Endometrial microvascular endothelial cells (primary cell): ENCODE results near the gene SDC3. TPM values are rescaled to one million over a fixed set of nuclear protein-coding genes. Genes with fewer than 3 reads are reported as not detected.

ENCODE experiments used
- in situ Hi-C: cut with HindIII; loops from 2 replicates; pipeline ENCODE4 v1.10.0; 2017; ENCODE audit warnings: low sequenced_read_pairs, low pct_unique_long_range_greater_than_20kb; ENCODE audit errors: inconsistent ontology term
- total RNA-seq: library from RNA; depleted of rRNA; stranded (reverse); fragments of >200 nt; gene quantifications from one replicate; pipeline ENCODE4 v1.2.3, GENCODE V29; 2015; ENCODE audit errors: inconsistent ontology term

SDC3 gene
- total RNA-seq, 1 donor from 2014 or later, result 8.5 TPM

DNA sequence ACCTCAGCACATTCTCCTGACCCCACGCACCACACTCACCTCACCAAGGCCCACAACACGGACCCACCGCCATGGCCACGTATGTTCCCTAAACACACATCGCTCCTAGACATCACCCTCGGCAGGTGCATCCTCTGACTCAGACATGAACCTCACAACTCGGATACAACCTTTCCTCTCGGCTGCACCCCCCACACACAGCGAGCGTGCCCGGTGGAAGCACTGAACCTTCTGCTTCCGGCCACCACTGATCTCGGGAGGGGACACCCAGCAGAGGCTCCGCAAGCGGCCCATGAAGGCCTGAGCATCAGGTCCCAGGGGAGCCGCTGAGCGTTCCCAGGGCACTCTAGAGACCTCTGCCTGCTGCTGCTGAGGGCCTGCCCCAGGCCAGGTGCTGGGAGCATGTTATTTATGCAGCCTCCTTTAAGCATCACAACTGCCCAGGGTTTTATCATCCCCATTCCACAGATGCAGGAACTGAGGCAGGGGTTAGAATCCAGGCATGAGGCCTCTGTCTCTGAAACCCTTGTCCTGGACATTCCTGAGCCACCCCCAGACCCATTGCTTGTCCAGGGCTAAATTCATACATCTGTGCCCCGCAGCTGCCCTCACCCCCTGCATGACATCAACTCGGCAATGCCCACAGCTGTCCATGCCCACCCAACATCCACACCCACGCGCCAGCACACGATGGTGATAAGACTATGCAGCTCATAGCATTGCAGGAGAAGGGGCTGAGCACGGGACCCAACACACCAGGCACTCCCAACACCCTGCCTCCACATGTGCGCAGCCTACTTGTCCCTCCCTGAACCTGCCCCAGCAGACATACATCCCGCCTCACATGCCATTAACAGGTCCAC lies 27.0 kb downstream of the SDC3 start:
- in situ Hi-C loops, result no loop called here

DNA sequence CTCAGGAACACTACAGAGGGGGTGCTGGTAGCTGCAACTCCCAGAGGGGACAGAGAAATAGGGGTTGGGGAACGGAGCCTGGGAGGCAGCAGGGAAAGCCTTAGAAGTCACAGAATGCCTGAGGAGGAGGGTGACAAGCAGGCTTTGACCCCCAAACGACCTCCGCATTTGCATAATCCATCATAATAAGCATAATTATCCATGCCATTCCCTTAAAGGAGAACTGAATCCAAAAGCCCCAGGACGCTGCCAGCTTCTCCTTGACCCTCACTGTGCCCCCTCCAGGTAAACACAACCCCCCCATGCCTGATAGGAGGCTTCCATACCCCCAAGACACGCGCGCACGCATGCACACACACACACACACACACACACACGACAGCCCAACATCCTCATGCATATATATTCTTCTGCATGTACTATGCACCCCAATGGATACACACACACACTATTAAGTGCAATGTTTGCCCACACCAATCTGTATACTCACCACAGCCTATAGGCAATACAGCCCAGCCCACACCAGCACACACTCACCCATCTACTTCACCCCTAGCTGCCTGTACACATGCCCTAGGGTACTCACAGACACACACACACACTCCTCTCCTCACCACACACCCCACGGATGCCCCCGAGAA lies 27.8 kb downstream of the SDC3 start:
- in situ Hi-C loops, result no loop called here

DNA sequence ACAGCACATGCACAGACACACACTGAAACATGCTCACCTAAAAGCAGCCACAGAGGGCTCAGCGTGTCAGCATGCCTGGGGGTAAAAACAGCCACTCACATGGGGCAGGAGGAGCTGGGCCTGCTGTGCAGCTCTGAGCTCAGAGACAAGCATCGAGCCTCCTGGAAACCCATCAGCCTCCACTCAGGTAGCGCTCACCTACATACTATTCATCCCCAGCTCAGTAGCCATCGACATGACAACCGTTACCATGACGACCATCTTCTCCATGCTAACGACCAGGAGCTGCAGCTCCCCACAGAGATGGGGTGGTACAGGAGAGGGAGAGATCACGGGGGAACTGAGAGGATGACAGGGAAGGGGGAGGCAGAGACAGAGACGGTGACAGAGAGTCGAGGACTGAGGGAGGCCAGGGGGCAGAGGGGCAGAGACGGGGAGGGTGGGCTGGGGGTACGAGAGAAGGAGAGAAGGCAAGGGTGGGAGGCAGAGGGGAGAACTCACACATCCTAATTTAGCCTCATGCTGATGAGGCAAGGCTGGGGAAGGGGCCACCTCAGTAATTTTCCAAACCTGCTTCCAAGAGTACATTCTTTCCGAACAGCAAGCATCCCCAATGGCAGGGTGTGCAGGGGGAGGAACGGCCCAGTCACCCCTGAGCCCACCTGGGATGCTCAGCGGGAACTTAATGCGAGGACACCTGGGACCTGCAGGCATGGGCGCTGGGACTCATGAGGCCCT lies 28.4 kb downstream of the SDC3 start:
- in situ Hi-C loops, result no loop called here

DNA sequence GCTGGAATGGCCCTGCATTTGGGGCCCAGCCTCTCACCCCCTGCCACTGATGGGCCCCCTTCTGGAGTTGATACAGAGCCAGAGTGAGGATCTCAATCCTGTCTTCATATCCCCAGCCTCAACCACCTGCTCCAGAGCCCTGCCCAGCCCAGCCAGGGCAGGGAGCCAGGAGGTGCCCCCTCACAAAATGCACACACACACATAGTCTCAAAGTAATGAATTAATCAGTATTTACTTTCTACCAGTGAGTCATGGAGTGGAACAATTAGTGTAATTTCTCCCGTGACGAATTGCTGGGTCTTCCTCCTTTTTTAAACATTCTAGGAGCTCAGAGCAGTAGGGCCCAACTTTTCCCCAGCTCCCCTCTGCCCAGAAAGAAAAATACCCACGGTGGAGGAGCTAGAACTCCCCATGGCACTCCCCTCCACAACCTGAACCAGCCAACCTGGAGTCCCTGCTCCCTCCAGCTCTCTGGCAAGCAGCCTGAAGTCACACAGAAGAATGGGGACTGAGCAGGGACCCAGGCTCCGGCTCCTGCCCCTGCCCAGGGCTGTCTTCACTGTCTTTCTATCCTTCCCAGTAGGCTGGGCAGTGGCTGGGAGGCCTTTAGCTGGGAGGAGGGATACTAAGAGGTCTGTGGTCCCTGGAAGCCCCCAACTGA lies 29.3 kb downstream of the SDC3 start:
- in situ Hi-C loops, result no loop called here

DNA sequence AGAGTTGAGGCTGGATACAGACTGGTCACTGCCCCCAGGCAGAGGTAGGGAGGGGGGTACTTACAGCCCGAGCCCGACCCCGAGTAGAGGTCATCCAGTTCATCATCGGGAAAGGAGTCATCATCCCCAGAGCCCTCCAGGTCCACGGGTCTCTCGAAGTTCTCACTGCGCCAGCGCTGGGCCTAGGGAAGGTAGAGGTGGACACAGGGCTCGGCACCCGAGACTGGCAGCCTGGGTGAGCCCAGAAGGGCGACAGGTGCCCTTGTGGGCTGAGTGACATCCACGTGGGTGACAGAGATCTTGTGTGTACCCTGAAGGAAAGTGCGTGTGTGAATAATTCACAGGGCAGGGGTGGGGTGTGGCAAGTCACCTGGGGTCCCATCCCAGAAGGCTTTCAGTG lies 30.0 kb downstream of the SDC3 start:
- in situ Hi-C loops, result no loop called here

DNA sequence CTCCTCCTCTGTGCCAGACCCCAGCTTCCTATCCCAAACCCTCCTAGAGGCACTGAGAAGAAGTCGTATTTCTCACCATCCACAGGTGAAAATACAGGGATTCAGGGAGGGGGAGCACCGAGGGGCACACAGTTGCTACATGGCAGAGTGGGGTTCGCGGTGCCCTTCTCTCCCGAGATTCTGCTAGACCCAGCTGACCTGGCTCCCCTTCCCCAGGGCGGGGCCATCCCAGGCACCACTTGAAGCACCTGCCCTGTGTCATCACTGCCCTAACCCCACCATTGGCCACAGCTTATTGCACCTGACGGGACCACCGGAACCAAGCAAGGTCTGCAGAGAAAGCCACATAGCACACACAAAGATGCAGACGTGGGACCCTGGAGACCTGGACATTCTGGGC lies 30.5 kb downstream of the SDC3 start:
- in situ Hi-C loops, result no loop called here

DNA sequence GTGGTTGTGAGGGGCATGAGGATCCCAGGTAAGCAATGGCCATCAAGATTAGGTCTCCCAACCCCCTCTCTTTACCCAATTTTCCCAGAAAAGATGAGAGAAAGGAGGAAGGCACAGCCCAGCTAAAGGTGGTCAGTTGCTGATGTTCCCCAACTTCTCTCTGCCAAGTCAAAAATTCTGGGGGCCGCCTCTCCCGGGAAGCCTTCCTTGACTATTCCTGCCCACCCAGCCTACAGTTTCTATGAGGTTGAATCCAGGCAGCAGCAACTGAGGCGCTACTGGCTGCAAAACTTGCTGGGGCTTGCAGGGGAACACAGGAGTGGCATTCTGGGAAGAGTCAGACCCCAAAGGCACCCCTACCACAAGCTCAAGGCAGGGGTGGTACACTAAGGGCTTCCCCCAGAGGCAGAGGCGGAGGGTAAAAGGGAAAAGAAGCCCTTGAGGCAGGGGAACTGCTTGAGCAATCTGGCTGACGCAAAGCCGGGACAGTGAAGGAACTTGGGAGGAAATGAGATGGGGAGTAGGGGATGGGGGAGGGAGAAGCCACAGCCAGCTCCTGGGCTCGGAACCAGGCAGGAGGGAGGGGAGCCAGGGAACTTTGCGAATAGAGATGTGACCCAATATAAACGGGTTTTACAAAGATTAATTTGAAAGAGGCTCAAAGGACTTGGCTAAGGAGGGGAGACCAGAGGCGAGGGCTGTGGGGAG lies 31.2 kb downstream of the SDC3 start:
- in situ Hi-C loops, result no loop called here

DNA sequence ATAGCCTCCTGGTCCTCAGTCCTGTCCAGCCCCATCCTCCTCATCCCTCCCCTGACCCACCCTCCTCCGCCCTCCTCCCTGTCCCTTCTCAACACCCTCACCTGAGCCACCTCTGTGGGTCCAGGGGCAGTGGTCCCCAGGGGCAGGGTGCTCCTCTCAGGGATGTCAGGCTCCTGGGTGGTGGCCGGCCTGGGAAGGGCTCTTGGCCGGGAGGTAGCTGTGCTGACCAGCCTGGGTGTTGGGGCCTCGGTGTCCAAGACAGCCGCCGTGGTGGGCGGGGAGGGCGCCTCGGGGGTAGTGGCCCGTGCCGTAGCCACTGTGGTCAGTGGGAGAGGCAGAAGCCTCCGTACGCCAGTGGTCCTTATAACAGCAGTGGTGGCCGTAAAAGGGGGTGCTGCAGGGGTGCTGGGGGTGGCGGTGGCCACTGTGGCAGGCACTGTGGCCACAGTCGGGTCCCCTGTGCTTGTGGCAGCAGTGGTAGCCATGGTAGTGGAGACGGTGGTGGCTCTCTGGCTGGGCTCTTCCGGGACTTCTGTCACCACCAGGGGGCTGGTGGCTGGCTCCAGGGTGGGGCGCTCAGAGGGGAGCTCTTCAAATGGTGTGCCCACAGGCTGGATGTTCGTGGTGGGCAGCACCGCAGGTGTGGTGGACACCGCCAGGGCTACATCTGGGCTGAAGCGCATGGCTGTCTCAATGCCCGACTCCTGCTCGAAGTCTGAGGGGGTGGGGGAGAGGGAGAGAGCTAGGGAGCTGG lies 31.9 kb downstream of the SDC3 start:
- in situ Hi-C loops, result no loop called here

DNA sequence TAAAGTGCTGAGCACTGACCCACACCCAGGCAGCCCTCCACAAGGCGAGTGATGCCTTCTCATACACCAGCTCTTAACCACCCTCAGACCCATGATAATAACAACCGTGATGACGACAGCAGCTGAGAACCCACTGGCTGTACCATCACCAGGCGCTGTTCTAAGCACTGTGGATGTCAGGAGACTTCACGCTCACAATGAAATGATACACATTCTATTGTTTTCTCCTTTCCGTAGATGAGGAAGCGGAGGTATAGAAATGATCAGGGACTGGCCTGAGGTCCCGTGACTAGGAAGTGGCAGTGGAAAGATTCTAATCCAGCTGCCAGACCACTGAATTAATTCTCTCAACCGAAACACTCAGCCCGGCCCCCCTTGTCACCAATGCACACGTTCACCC lies 32.6 kb downstream of the SDC3 start:
- in situ Hi-C loops, result no loop called here

DNA sequence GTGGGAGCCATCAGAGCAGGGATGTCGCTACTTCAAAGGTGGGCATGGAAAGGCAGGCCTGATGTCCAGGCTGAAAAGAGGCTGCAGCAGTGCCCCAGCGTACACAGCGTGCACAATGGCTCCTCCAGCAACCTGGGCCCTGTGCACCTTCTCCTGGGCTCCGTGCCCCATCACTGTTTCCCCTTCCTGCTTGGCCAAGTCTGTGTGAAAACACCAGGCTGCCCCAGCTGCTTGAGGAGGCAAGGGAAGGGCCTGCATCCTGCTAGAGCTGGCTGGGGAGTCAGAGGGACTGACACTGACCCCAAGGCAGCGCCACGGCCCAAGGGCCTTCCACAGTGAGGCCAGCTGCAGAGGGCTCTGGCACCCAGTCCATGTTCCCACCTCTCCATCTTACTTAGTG lies 33.4 kb downstream of the SDC3 start:
- in situ Hi-C loops, result no loop called here

DNA sequence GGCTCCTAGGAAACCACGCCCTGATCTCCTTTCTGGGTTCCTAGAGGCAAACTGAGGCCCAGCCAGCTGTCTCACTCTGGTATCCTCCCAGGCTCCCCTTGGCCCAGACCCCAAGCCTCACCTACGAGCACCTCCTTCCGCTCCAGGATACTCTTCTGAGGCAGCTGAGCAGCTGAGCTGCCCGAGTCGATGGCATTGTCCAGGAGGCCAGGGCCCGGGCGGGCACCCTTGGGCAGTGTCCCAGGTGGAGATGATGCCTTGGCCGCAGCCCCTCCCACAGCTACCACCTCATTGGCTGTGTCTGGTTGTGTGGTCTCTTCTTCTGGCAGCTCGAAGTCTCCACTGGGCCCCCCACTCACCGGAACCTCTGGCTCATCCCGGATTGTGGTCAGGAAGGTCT lies 34.4 kb downstream of the SDC3 start:
- in situ Hi-C loops, result no loop called here

DNA sequence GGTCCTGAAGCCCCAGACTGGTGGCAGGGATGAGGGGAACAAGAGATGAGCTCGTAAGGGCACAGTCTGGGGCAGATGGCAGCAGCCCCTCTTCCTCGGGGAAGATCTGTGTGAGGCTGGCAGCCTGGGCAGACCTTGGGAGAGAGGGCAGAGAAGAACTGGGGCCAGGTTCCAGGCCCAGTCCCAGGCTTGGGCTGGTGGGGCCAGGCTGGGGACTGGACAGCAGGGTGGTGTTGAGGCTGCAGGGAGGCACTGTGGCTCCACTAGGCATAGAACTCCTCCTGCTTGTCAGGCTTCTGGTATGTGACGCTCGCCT lies 35.7 kb downstream of the SDC3 start:
- in situ Hi-C loops, result no loop called here

DNA sequence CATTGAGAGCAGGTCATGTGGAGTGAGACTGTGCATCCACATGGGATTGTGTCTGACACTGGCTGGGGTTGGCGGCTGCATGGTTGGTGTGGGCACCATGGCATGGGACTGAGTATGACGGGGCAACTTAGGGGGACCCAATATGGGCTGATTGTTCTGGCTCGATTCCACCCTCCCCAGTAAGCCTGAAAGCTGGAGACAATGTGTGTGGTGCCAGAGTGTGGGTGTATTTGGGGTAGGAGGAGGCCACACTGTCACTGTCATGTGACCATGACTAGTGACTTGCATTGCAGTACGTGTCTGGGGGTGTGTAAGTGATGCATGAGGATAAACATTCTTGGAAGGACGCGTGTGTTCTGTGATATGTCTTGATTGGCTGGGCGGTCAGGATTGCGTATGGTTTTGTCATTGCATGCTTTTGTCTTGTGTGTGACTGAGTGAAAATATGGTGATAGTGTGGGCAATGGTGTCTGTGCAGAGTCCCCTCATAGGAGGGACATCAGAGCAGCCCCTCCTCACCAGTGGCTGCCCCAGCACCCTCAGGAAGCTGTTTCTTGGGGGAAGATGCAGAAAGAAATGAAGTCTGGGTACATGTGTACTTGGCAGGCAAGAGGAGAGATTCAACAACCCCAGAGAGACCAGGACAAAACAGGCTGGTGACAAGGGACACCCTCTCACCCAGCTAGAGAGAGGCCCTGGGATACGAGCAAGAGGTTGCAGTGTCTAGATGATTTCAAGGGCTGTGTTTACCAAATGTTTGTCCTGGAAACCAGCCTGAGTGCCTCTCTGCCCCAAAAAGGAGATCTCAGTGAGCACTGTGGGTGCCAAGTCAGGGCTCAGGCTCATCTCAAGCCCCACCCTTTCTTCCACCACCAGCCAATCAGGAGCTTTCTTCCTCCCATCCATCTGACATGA lies 36.3 kb downstream of the SDC3 start:
- in situ Hi-C loops, result no loop called here

DNA sequence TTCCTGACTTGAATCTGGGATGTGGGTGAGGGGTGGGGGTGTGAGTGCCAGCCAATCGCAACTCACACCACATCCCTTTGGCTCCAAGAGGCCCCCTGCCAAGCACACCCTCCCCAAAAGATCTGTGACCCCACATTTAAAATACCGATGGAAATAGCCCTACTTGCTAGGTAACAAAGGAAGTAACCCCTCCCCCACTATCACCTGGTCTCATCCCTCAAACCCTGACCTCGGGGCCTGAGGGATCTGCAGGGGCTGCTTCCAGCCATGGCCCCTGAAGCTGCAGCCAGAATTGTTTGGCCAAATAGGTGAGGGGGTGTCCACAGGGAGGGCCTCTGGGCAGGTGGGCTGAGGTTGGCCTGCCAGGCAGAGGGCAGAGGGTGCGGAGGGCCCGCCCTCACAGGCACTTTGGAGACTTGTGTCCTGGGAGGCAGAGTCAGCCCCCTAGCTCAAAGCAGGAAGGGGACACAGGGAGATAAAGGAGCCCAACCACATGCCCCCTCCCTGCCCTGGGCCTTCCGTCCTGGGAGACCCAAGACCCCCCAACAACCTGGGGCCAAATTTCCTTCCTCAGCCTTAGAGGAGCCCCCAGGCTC lies 37.2 kb downstream of the SDC3 start:
- in situ Hi-C loops, result no loop called here

DNA sequence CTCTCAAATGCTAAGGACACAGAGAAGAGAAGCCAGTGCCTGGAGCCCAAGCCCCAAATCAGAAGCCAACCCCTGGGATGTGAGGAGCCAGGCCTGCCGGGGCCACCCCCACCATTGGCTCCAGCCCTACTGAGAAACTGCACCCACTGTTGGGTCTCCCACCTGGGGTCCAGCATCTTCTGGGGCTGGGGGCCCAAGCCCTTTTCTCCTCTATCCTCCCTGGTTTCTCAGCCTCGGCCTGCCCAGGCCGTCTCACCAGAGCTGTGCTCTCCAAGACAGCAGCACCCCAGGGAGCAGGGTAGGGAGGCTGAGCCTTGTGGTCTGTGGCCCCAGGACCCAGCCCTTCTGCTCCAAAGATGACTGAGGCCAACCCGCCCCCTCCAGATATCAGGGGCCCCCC lies 37.9 kb downstream of the SDC3 start:
- in situ Hi-C loops, result no loop called here

DNA sequence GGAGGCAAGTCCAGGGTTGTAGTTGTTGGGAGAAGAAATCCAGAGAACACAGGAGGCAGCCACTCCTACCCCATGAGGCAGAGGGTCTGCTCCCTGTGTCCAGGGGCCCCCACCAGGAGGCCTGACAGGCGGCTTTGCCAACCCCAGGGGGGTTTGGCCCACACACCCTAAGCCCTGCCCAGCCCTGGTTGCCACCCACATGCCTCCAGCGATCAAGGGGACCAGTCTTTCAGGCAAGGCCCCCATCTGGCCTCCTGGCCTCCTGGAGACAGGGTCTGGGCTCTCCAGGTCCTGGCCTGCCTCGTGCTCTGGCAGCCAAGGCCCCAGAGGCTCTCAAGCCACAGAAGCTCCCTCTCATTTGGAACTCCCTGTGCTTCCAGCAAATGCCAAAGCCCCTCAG lies 38.5 kb downstream of the SDC3 start:
- in situ Hi-C loops, result no loop called here

DNA sequence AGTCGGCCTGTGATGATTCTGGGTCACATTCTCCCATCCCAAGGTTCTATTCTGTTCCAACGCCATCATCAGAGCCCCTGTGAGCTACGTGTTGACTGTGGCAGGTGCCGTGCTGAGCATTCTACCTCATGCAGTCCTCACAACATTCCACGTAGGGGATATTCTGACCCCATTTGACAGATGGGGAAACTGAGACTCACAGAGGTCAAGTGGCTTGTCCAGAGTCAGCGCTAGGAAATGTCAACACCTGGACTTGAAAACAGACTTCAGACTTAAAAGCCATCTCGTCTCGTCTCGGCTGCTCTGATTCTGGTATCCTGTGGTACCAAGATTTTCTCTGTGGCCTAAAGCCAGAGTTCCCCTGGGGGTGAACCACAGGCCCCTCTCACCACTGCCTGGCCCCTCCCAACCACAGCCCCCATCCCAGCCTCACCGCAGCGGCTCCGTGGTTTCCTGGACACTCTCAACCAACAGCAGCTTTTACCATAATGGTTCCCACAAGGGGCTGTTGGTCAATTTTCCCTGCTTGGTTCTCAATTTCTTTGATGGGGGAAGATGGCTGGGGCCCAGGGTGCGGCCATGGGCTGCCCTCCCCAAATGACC lies 39.6 kb downstream of the SDC3 start:
- in situ Hi-C loops, result no loop called here
